HEK293 (cell line): Measurements from ENCODE around the gene RNF169.

Experiments used
- CTCF ChIA-PET: fragments of 350-600 bp; formaldehyde crosslinking; extraction: SDS; loops from one replicate; lab custom pipeline; 2021; ENCODE audit warnings: antibody characterized with exemption; lab: Yijun Ruan, JAX
- POLR2A ChIA-PET: fragments of 300-600 bp; formaldehyde crosslinking; extraction: SDS; loops from one replicate; lab custom pipeline; 2020; ENCODE audit warnings: antibody characterized with exemption, inconsistent platforms; lab: Yijun Ruan, JAX
- H3K27ac ChIP-seq: fragments of 200-500 bp; sonication (Bioruptor generic); 2 replicates; pipeline ENCODE4 v1.5.1; 2014; ENCODE audit warnings: low read depth, low read length, control low read depth, inconsistent platforms; ENCODE audit errors: extremely low read depth
- H3K36me3 ChIP-seq, 2 experiments: fragments of 200-500 bp in 1 of 2; sonication (Bioruptor generic) in 1 of 2; 1 replicate in 1 of 2; 2 replicates in 1 of 2; pipeline ENCODE4 v1.5.1; 2014 to 2017; ENCODE audit warnings: inconsistent platforms in 2 of 2, low read length in 2 of 2; ENCODE audit not compliant: control insufficient read depth in 2 of 2, insufficient read depth in 1 of 2
- H3K4me1 ChIP-seq: fragments of 200-500 bp; sonication (Bioruptor generic); 2 replicates; pipeline ENCODE4 v1.5.1; 2014; ENCODE audit warnings: mild to moderate bottlenecking, low read length, inconsistent platforms; ENCODE audit not compliant: control insufficient read depth, insufficient read depth
- H3K4me3 ChIP-seq: 2 replicates; pipeline ENCODE4 v1.5.1; 2011; ENCODE audit warnings: low read depth, mild to moderate bottlenecking, control low read depth, low read length, moderate library complexity
- H3K9me3 ChIP-seq: fragments of 200-500 bp; sonication (Bioruptor generic); 2 replicates; pipeline ENCODE4 v1.5.1; 2014; ENCODE audit warnings: low read depth, low read length, inconsistent platforms; ENCODE audit not compliant: control insufficient read depth, insufficient read depth
- AEBP2 ChIP-seq: fragments of 450-650 bp; formaldehyde crosslinking; IDR thresholded peaks from 2 replicates; pipeline ENCODE4 v1.5.1; 2016; ENCODE audit warnings: missing biosample characterization, missing genetic modification characterization, borderline replicate concordance
- BCL11B ChIP-seq: fragments of 450-650 bp; formaldehyde crosslinking; IDR thresholded peaks from 2 replicates; pipeline ENCODE4 v1.5.1; 2016; ENCODE audit warnings: low read depth, missing biosample characterization, missing genetic modification characterization
- BCL6B ChIP-seq: fragments of 450-650 bp; formaldehyde crosslinking; IDR thresholded peaks from 2 replicates; pipeline ENCODE4 v1.5.1; 2017; ENCODE audit warnings: missing biosample characterization, missing genetic modification characterization
- CTCF ChIP-seq: fragments of 450-650 bp; formaldehyde crosslinking; IDR thresholded peaks from 2 replicates; pipeline ENCODE4 v1.5.1; 2016; ENCODE audit warnings: missing biosample characterization, missing genetic modification characterization
- FEZF1 ChIP-seq: fragments of 450-650 bp; formaldehyde crosslinking; IDR thresholded peaks from 2 replicates; pipeline ENCODE4 v1.5.1; 2016; ENCODE audit warnings: missing biosample characterization, missing genetic modification characterization
- SP2 ChIP-seq: fragments of 450-650 bp; formaldehyde crosslinking; IDR thresholded peaks from 2 replicates; pipeline ENCODE4 v1.5.1; 2016; ENCODE audit warnings: missing biosample characterization, missing genetic modification characterization
- YY1 ChIP-seq: fragments of 450-650 bp; formaldehyde crosslinking; IDR thresholded peaks from 2 replicates; pipeline ENCODE4 v1.5.1; 2018; ENCODE audit warnings: missing biosample characterization, missing genetic modification characterization
- ZBTB21 ChIP-seq: fragments of 450-650 bp; formaldehyde crosslinking; IDR thresholded peaks from 2 replicates; pipeline ENCODE4 v1.5.1; 2017; ENCODE audit warnings: missing biosample characterization, missing genetic modification characterization
- ZBTB48 ChIP-seq: fragments of 450-650 bp; formaldehyde crosslinking; IDR thresholded peaks from 2 replicates; pipeline ENCODE4 v1.5.1; 2016; ENCODE audit warnings: missing biosample characterization, missing genetic modification characterization
- ZBTB6 ChIP-seq: fragments of 450-650 bp; formaldehyde crosslinking; IDR thresholded peaks from 2 replicates; pipeline ENCODE4 v1.5.1; 2017; ENCODE audit warnings: missing biosample characterization, missing genetic modification characterization
- ZBTB7A ChIP-seq: fragments of 450-650 bp; formaldehyde crosslinking; IDR thresholded peaks from 2 replicates; pipeline ENCODE4 v1.5.1; 2016; ENCODE audit warnings: low read depth, missing biosample characterization, missing genetic modification characterization
- ZFHX2 ChIP-seq: fragments of 450-650 bp; formaldehyde crosslinking; conservative IDR thresholded peaks from 2 replicates; pipeline ENCODE4 v1.5.1; 2016; ENCODE audit warnings: missing biosample characterization, missing genetic modification characterization
- ZNF114 ChIP-seq: fragments of 450-650 bp; formaldehyde crosslinking; IDR thresholded peaks from 2 replicates; pipeline ENCODE4 v1.5.0; 2017; ENCODE audit warnings: missing biosample characterization, missing genetic modification characterization
- ZNF19 ChIP-seq: fragments of 450-650 bp; formaldehyde crosslinking; IDR thresholded peaks from 2 replicates; pipeline ENCODE4; 2016; ENCODE audit warnings: missing biosample characterization, missing genetic modification characterization, low read depth
- ZNF223 ChIP-seq: fragments of 450-650 bp; formaldehyde crosslinking; IDR thresholded peaks from 2 replicates; pipeline ENCODE4 v1.5.1; 2016; ENCODE audit warnings: missing biosample characterization, missing genetic modification characterization
- ZNF248 ChIP-seq: fragments of 450-650 bp; formaldehyde crosslinking; IDR thresholded peaks from 2 replicates; pipeline ENCODE4 v1.5.1; 2017; ENCODE audit warnings: missing biosample characterization, missing genetic modification characterization
- ZNF266 ChIP-seq: fragments of 450-650 bp; formaldehyde crosslinking; IDR thresholded peaks from 2 replicates; pipeline ENCODE4 v1.5.1; 2016; ENCODE audit warnings: missing biosample characterization, missing genetic modification characterization, low read depth
- ZNF398 ChIP-seq: fragments of 450-650 bp; formaldehyde crosslinking; IDR thresholded peaks from 2 replicates; pipeline ENCODE4 v1.5.1; 2017; ENCODE audit warnings: missing biosample characterization, missing genetic modification characterization
- ZNF513 ChIP-seq: fragments of 450-650 bp; IDR thresholded peaks from 2 replicates; pipeline ENCODE4 v1.5.1; 2018; ENCODE audit warnings: missing biosample characterization, missing genetic modification characterization
- ZNF529 ChIP-seq: fragments of 450-650 bp; formaldehyde crosslinking; IDR thresholded peaks from 2 replicates; pipeline ENCODE4 v1.5.1; 2017; ENCODE audit warnings: missing genetic modification characterization, missing biosample characterization; ENCODE audit not compliant: insufficient replicate concordance
- ZNF558 ChIP-seq: fragments of 450-650 bp; formaldehyde crosslinking; IDR thresholded peaks from 2 replicates; pipeline ENCODE4 v1.5.1; 2016; ENCODE audit warnings: missing biosample characterization, missing genetic modification characterization
- ZNF571 ChIP-seq: fragments of 450-650 bp; formaldehyde crosslinking; IDR thresholded peaks from 2 replicates; pipeline ENCODE4 v1.5.0; 2017; ENCODE audit warnings: missing biosample characterization, missing genetic modification characterization
- ZNF664 ChIP-seq: fragments of 450-650 bp; formaldehyde crosslinking; IDR thresholded peaks from 2 replicates; pipeline ENCODE4 v1.5.1; 2016; ENCODE audit warnings: missing biosample characterization, missing genetic modification characterization
- ZSCAN23 ChIP-seq: fragments of 450-650 bp; formaldehyde crosslinking; IDR thresholded peaks from 2 replicates; pipeline ENCODE4 v1.5.1; 2016; ENCODE audit warnings: missing biosample characterization, missing genetic modification characterization

Gene RNF169

GRCh38 chr11:74784234-74784633, 35.6 kb downstream of the RNF169 start:
- H3K27ac ChIP-seq = no peak overlapping the region
- ChIA-PET CTCF (no interaction called here), POLR2A (no interaction called here)
- no peak overlapping the region for H3K4me3 ChIP-seq
- H3K4me1 ChIP-seq = no peaks in the 10 kb centered on the region
- TF ChIP-seq ZNF114 (tag by site-specific recombination) = no peak
- TF ChIP-seq ZBTB7A (tag by site-specific recombination) = no peak
- TF ChIP-seq ZNF266 = no peak
- TF ChIP-seq ZNF664 (tag by site-specific recombination) = no peak
- TF ChIP-seq BCL6B (tag by site-specific recombination) = no peak
- TF ChIP-seq, all 188 proteins: peak for 0
- no peaks in the 10 kb centered on the region for H3K9me3 ChIP-seq
- no peaks in the 10 kb centered on the region for H3K36me3 ChIP-seq

GRCh38 chr11:74784726-74785125, 36.1 kb downstream of the RNF169 start:
- no peak overlapping the region for H3K4me3 ChIP-seq
- ChIA-PET POLR2A (no interaction called here), CTCF (no interaction called here)
- H3K27ac ChIP-seq = no peak overlapping the region
- peaks cover 2% of the 10 kb centered on the region in 2 experiments; a peak in 1 of 3 replicates for H3K36me3 ChIP-seq
- H3K4me1 ChIP-seq = no peaks in the 10 kb centered on the region
- no peaks in the 10 kb centered on the region for H3K9me3 ChIP-seq
- TF ChIP-seq ZNF19 (tag by site-specific recombination) (no peak), SP2 (no peak), ZNF223 (tag by site-specific recombination) (no peak), ZNF558 (tag by site-specific recombination) (no peak), BCL11B (no peak), ZNF529 (tag by site-specific recombination) (no peak), ZNF513 (tag by site-specific recombination) (no peak), ZNF571 (tag by site-specific recombination) (no peak)

GRCh38 chr11:74786574-74786973, 37.9 kb downstream of the RNF169 start:
- peaks cover 6 to 20% of the 10 kb centered on the region in 2 experiments; a peak in 1 of 3 replicates for H3K36me3 ChIP-seq
- no peaks in the 10 kb centered on the region for H3K9me3 ChIP-seq
- no peaks in the 10 kb centered on the region for H3K4me1 ChIP-seq
- H3K4me3 ChIP-seq = no peak overlapping the region
- no peak overlapping the region for H3K27ac ChIP-seq
- ChIA-PET POLR2A (interaction anchor here (0.7 kb wide), 1 partner anchor 13 kb away, joined by 6 read pairs; no protein-coding TSS in a partner anchor), CTCF (interaction anchor here (0.6 kb wide), 1 partner anchor 80 kb away, joined by 5 read pairs; no protein-coding TSS in a partner anchor)
- no peak for TF ChIP-seq ZBTB48
- TF ChIP-seq FEZF1 (tag by site-specific recombination) = no peak
- TF ChIP-seq SP2 = no peak
- TF ChIP-seq ZNF248 (tag by site-specific recombination) = no peak
- no peak for TF ChIP-seq CTCF
- TF ChIP-seq ZBTB6 (tag by site-specific recombination) = no peak
- TF ChIP-seq ZBTB21 (tag by site-specific recombination) = no peak
- no peak for TF ChIP-seq ZSCAN23 (tag by site-specific recombination)
- TF ChIP-seq ZNF398 (tag by site-specific recombination) = no peak
- no peak for TF ChIP-seq YY1 (tag by site-specific recombination)
- TF ChIP-seq AEBP2 (tag by site-specific recombination) = no peak
- TF ChIP-seq ZFHX2 = no peak
